KMS-11 (cell line): ENCODE results near the gene HACL1.

Source experiments
- H2AFZ ChIP-seq: fragments of 200-600 bp; sonication (generic); 2 replicates; pipeline ENCODE4 v1.6.1; 2016; ENCODE audit warnings: antibody characterized with exemption, mixed run types, low read depth
- H3K27ac ChIP-seq: fragments of 200-600 bp; sonication (generic); 2 replicates; pipeline ENCODE4 v1.6.1; 2016; ENCODE audit warnings: mild to moderate bottlenecking, mixed run types
- H3K27me3 ChIP-seq: fragments of 200-600 bp; sonication (generic); 2 replicates; pipeline ENCODE4 v1.6.1; 2017; ENCODE audit warnings: mild to moderate bottlenecking, low read depth, mixed run types, moderate library complexity; ENCODE audit not compliant: insufficient read depth
- H3K36me3 ChIP-seq: fragments of 200-600 bp; sonication (generic); 2 replicates; pipeline ENCODE4 v1.6.1; 2017; ENCODE audit warnings: mild to moderate bottlenecking, mixed run types; ENCODE audit not compliant: insufficient read depth
- H3K4me1 ChIP-seq: fragments of 200-600 bp; sonication (generic); 2 replicates; pipeline ENCODE4 v1.6.1; 2016; ENCODE audit warnings: mild to moderate bottlenecking, low read depth, mixed run types; ENCODE audit not compliant: poor library complexity, severe bottlenecking
- H3K4me2 ChIP-seq: fragments of 200-600 bp; sonication (generic); 2 replicates; pipeline ENCODE4 v1.7.0; 2016; ENCODE audit warnings: mild to moderate bottlenecking, mixed run types
- H3K4me3 ChIP-seq: fragments of 200-600 bp; sonication (generic); IDR thresholded peaks from 2 replicates; pipeline ENCODE4 v1.6.1; 2017; ENCODE audit warnings: low read depth, low read length, mixed read lengths; ENCODE audit not compliant: insufficient read depth
- H3K79me2 ChIP-seq: fragments of 200-600 bp; sonication (generic); 2 replicates; pipeline ENCODE4 v1.6.1; 2016; ENCODE audit warnings: low read depth, mixed run types; ENCODE audit not compliant: insufficient read depth
- H3K9ac ChIP-seq: fragments of 200-600 bp; sonication (generic); 2 replicates; pipeline ENCODE4 v1.6.1; 2016; ENCODE audit warnings: mild to moderate bottlenecking, mixed run types
- H4K20me1 ChIP-seq: fragments of 200-600 bp; sonication (generic); 2 replicates; pipeline ENCODE4 v1.6.1; 2016; ENCODE audit warnings: mild to moderate bottlenecking, mixed run types; ENCODE audit not compliant: insufficient read depth
- CTCF ChIP-seq: fragments of 200-600 bp; sonication (generic); conservative IDR thresholded peaks from 2 replicates; pipeline ENCODE4 v1.6.1; 2017; ENCODE audit warnings: low read depth, mild to moderate bottlenecking, antibody characterized with exemption, low read length, moderate library complexity, mixed read lengths

The HACL1 gene

GRCh38 chr3:15638193-15638890, 37.0 kb upstream of the HACL1 start:
- Histone ChIP-seq H3K4me3 (no peak overlapping the region), H3K36me3 (no peaks in the 10 kb centered on the region), H3K9ac (no peak overlapping the region), H3K79me2 (no peaks in the 10 kb centered on the region), H3K4me2 (peak overlapping the region; percentile 61; the same call in 1 of the 2 replicates), H3K4me1 (peaks cover 31% of the 10 kb centered on the region), H3K27me3 (no peaks in the 10 kb centered on the region), H4K20me1 (no peaks in the 10 kb centered on the region), H3K27ac (peak overlapping the region; percentile 37; the same call in 1 of the 2 replicates), H2AFZ (no peak overlapping the region)
- TF ChIP-seq CTCF, result no peak

GRCh38 chr3:15637131-15637951, 36.0 kb upstream of the HACL1 start:
- Histone ChIP-seq H3K4me2 (peak overlapping the region; percentile 61; the same call in 1 of the 2 replicates), H3K27ac (peak overlapping the region; percentile 37; the same call in 1 of the 2 replicates), H3K9ac (no peak overlapping the region)

GRCh38 chr3:15636028-15636709, 34.8 kb upstream of the HACL1 start:
- H4K20me1 ChIP-seq, result no peaks in the 10 kb centered on the region
- H3K27me3 ChIP-seq, result no peaks in the 10 kb centered on the region
- H3K9ac ChIP-seq, result no peak overlapping the region
- peaks cover 31% of the 10 kb centered on the region for H3K4me1 ChIP-seq
- H3K36me3 ChIP-seq, result no peaks in the 10 kb centered on the region
- no peak overlapping the region for H3K27ac ChIP-seq
- H3K79me2 ChIP-seq, result no peaks in the 10 kb centered on the region
- TF ChIP-seq CTCF, result no peak
- no peak overlapping the region for H2AFZ ChIP-seq
- no peak overlapping the region for H3K4me2 ChIP-seq
- no peak overlapping the region for H3K4me3 ChIP-seq

More at GRCh38 chr3:15637131-15637951, 36.0 kb upstream of the HACL1 start:
- TF ChIP-seq CTCF, result no peak
- no peaks in the 10 kb centered on the region for H4K20me1 ChIP-seq
- no peak overlapping the region for H2AFZ ChIP-seq
- H3K27me3 ChIP-seq, result no peaks in the 10 kb centered on the region
- H3K79me2 ChIP-seq, result no peaks in the 10 kb centered on the region
- no peak overlapping the region for H3K4me3 ChIP-seq
- no peaks in the 10 kb centered on the region for H3K36me3 ChIP-seq
- peaks cover 31% of the 10 kb centered on the region for H3K4me1 ChIP-seq

GRCh38 chr3:15635121-15635661, 33.8 kb upstream of the HACL1 start:
- no peak for TF ChIP-seq CTCF
- Histone ChIP-seq H3K27me3 (no peaks in the 10 kb centered on the region), H2AFZ (no peak overlapping the region), H3K9ac (no peak overlapping the region), H3K79me2 (no peaks in the 10 kb centered on the region), H3K36me3 (no peaks in the 10 kb centered on the region), H3K4me2 (no peak overlapping the region), H3K4me3 (no peak overlapping the region), H3K27ac (no peak overlapping the region), H4K20me1 (no peaks in the 10 kb centered on the region), H3K4me1 (peaks cover 40% of the 10 kb centered on the region)
